Left ventricle myocardium inferior (tissue), 1 donor: Measurements from ENCODE around the gene HDAC9. TPM values are rescaled to one million over a fixed set of nuclear protein-coding genes. Genes with fewer than 3 reads are reported as not detected.
"Not testable (repeated sequence)": the region's sequence is repeated elsewhere in the genome, so short reads cannot be mapped to it uniquely, and the experiment has no call there.

ENCODE experiments used
- DNase-seq: peaks from one replicate; pipeline ENCODE4 v3.0.0-alpha.2; 2020
- H3K27ac ChIP-seq: fragments of 200-600 bp; replicated peaks from 2 replicates; pipeline ENCODE4 v1.8.0; 2021
- H3K27me3 ChIP-seq: fragments of 200-600 bp; 2 replicates; pipeline ENCODE4 v1.8.0; 2021; ENCODE audit warnings: low read depth
- H3K36me3 ChIP-seq: fragments of 200-600 bp; 2 replicates; pipeline ENCODE4 v1.8.0; 2021
- H3K4me1 ChIP-seq: fragments of 200-600 bp; 2 replicates; pipeline ENCODE4 v1.8.0; 2021
- H3K4me3 ChIP-seq: fragments of 200-600 bp; 2 replicates; pipeline ENCODE4 v1.8.0; 2021; ENCODE audit warnings: mild to moderate bottlenecking, moderate library complexity
- H3K9me3 ChIP-seq: fragments of 200-600 bp; replicated peaks from 2 replicates; pipeline ENCODE4 v1.8.0; 2021
- intact Hi-C: fragments of 100-400 bp; cut with micrococcal nuclease; formaldehyde crosslinking; loops from one replicate; pipeline ENCODE4 v1.11.0; 2022
- total RNA-seq: library from RNA; stranded (reverse); fragmentation: NEBNext Ultra II Directional; extraction: Animal tissue kit (Norgen Biotek cat#: 25700); gene quantifications from one replicate; pipeline ENCODE4 v1.2.1, GENCODE V29; 2021
- TF ChIP-seq, protein P1 (sequence below): fragments of 200-600 bp; IDR thresholded peaks from 2 replicates; pipeline ENCODE4 v1.8.0; 2021; ENCODE audit warnings: antibody characterized with exemption, mild to moderate bottlenecking, borderline replicate concordance
- donor health status: DM: no; HTN: yes; CAD: no; lungs with severe emphysema.

Gene HDAC9
- total RNA-seq, 1 donor from 2014 or later, result 39.6 TPM

GRCh38 chr7:18978108-18978495, 482.6 kb downstream of the HDAC9 start:
- H3K36me3 ChIP-seq, result no peaks in the 10 kb centered on the region
- H3K27me3 ChIP-seq, result no peaks in the 10 kb centered on the region
- intact Hi-C loops, result no loop called here

DNA sequence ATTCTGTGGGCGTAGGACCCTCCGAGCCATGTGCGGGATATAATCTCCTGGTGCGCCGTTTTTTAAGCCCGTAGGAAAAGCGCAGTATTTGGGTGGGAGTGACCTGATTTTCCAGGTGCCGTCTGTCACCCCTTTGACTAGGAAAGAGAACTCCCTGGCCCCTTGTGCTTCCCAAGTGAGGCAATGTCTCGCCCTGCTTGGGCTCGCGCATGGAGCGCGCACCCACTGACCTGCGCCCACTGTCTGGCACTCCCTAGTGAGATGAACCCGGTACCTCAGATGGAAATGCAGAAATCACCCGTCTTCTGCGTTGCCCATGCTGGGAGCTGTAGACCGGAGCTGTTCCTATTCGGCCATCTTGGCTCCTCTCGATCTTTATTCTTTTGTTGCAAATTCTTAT, 495.2 kb downstream of the HDAC9 start:
- H3K4me3 ChIP-seq, H3K4me1 ChIP-seq, intact Hi-C loops, H3K27ac ChIP-seq, H3K36me3 ChIP-seq, DNase-seq, H3K9me3 ChIP-seq, H3K27me3 ChIP-seq: not testable (repeated sequence)

More at GRCh38 chr7:18978108-18978495, 482.6 kb downstream of the HDAC9 start:
- no peak for DNase-seq
- TF ChIP-seq, protein P1, sequence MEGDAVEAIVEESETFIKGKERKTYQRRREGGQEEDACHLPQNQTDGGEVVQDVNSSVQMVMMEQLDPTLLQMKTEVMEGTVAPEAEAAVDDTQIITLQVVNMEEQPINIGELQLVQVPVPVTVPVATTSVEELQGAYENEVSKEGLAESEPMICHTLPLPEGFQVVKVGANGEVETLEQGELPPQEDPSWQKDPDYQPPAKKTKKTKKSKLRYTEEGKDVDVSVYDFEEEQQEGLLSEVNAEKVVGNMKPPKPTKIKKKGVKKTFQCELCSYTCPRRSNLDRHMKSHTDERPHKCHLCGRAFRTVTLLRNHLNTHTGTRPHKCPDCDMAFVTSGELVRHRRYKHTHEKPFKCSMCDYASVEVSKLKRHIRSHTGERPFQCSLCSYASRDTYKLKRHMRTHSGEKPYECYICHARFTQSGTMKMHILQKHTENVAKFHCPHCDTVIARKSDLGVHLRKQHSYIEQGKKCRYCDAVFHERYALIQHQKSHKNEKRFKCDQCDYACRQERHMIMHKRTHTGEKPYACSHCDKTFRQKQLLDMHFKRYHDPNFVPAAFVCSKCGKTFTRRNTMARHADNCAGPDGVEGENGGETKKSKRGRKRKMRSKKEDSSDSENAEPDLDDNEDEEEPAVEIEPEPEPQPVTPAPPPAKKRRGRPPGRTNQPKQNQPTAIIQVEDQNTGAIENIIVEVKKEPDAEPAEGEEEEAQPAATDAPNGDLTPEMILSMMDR, result no peak
- H3K27ac ChIP-seq, result no peak overlapping the region
- H3K4me3 ChIP-seq, result no peak overlapping the region
- H3K9me3 ChIP-seq, result peaks cover 3% of the 10 kb centered on the region
- H3K4me1 ChIP-seq, result peaks cover 9% of the 10 kb centered on the region

- TF ChIP-seq, protein P1, result no peak
- no peak for DNase-seq
- no peaks in the 10 kb centered on the region for H3K36me3 ChIP-seq
- intact Hi-C loops, result no loop called here
- no peaks in the 10 kb centered on the region for H3K9me3 ChIP-seq
- H3K27me3 ChIP-seq, result no peaks in the 10 kb centered on the region
- H3K27ac ChIP-seq, result no peak overlapping the region
- no peaks in the 10 kb centered on the region for H3K4me1 ChIP-seq
- H3K4me3 ChIP-seq, result no peak overlapping the region
Observed at GRCh38 chr7:18993933-18994668, 498.6 kb downstream of the HDAC9 start.

- DNase-seq, result no peak
- no peaks in the 10 kb centered on the region for H3K36me3 ChIP-seq
- TF ChIP-seq, protein P1, result no peak
- no peaks in the 10 kb centered on the region for H3K9me3 ChIP-seq
- intact Hi-C loops, result no loop called here
- no peaks in the 10 kb centered on the region for H3K4me1 ChIP-seq
- no peak overlapping the region for H3K4me3 ChIP-seq
- no peak overlapping the region for H3K27ac ChIP-seq
- no peaks in the 10 kb centered on the region for H3K27me3 ChIP-seq
Observed at GRCh38 chr7:18995270-18995671, 499.7 kb downstream of the HDAC9 start.

GRCh38 chr7:18995811-18996426, 500.4 kb downstream of the HDAC9 start:
- intact Hi-C loops, result no loop called here
- TF ChIP-seq, protein P1, result no peak
- Histone ChIP-seq H3K36me3 (no peaks in the 10 kb centered on the region), H3K9me3 (no peaks in the 10 kb centered on the region), H3K4me1 (no peaks in the 10 kb centered on the region), H3K27ac (no peak overlapping the region), H3K27me3 (no peaks in the 10 kb centered on the region), H3K4me3 (no peak overlapping the region)
- no peak for DNase-seq

DNA sequence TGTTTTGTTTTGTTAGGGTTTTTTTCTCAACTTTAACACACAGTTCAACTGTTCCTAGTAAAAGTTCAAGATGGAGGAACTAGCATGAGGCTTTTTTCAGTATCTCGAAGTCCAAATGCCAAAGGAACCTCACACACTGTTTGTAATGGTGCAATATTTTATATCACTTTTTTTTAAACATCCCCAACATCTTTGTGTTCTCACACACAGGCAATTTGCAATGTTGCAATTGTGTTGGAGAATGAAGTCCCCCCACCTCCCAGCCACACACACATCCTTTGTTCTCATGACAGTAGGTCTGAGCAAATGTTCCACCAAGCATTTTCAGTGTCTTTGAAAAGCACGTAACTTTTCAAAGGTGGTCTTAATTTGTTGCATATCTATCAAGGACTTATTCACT, 501.0 kb downstream of the HDAC9 start:
- intact Hi-C loops, result no loop called here
- no peak overlapping the region for H3K27ac ChIP-seq
- H3K36me3 ChIP-seq, result no peaks in the 10 kb centered on the region
- no peaks in the 10 kb centered on the region for H3K4me1 ChIP-seq
- TF ChIP-seq, protein P1, result no peak
- no peak overlapping the region for H3K4me3 ChIP-seq
- no peak for DNase-seq
- no peaks in the 10 kb centered on the region for H3K9me3 ChIP-seq
- no peaks in the 10 kb centered on the region for H3K27me3 ChIP-seq
